GM21737 (cell line): ENCODE results near the gene IPP.
"Not testable (repeated sequence)": the region's sequence is repeated elsewhere in the genome, so short reads cannot be mapped to it uniquely, and the experiment has no call there.

Experiments used
- ATAC-seq: cut with Tn5 transposase; IDR thresholded peaks from one replicate; pipeline ENCODE4 v1.9.1; 2021; ENCODE audit warnings: mild to moderate bottlenecking, moderate library complexity; ENCODE audit not compliant: unreplicated experiment

IPP gene

DNA sequence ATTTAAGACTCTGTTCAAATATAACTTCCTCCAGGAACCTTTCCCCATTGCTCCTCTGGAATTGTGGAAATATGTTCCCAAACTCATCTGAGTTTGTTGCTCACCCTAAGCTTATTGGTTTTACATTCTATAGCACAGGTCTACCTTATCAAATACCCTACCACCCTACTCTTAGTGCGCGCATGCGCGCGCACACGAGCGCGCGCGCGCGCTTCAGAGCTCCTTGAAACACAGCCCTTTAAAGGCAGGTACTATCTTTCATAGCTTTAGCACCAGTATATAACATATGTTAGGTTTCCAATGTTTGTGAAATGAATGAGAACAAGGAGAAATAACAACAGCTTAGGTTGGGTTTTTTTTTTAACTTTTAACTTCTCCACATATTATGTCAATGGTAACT lies 3.5 kb downstream of the IPP start:
- no peak for ATAC-seq

DNA sequence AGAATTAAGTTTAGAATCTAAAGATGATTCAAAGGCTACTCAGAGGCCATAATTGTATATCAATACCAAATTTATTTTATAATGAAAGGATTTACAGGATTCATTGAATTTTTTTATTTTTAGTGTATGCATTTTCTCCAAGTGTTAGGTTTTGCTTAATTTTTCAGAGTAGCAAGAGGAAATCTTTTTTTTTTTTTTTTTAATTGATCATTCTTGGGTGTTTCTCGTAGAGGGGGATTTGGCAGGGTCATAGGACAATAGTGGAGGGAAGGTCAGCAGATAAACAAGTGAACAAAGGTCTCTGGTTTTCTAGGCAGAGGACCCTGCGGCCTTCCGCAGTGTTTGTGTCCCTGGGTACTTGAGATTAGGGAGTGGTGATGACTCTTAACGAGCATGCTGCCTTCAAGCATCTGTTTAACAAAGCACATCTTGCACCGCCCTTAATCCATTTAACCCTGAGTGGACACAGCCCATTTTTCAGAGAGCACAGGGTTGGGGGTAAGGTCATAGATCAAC lies 10.8 kb downstream of the IPP start:
- not testable (repeated sequence) for ATAC-seq

DNA sequence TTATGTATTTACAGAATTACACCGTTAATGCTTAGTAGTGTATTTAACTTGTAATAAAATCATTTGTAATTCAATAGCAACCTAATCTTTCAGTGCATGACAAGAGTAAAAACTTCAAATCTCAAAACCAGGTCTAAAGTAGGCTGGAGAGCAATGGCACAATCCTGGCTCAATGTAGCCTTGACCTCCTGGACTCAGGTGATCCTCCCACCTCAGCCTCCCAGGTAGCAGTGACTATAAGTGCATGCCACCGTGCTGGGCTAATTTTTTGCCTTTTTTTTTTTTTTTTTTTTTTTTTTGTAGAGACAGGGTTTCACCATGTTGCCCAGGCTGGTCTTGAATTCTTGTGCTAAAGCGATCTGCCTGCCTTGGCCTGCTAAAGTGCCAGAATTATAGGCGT lies 11.3 kb downstream of the IPP start:
- ATAC-seq: no peak

DNA sequence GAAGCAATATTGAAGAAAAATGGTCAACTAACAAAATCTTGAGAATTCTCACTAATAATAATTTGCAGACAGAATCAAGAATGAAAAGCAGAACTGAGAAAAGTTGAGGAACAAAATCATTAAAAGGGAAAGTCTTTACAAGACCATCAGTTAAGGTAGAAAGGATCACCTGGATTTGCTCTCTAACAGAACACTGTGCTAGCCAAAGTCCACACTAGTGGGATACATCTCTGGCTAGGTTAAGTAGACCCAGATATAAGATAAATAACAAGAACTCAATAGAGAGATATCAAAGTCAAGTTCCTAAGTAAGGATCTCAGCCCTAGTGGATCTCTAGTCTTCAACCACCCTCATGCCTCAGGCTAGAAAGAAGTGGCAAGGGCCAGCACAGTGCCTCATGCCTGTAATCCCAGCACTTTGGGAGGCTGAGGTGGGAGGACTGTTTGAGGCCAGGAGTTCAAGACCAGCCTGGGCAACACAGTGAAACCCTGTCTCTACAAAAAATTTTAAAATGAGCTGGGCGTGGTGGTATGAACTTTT lies 19.6 kb downstream of the IPP start:
- no peak for ATAC-seq

DNA sequence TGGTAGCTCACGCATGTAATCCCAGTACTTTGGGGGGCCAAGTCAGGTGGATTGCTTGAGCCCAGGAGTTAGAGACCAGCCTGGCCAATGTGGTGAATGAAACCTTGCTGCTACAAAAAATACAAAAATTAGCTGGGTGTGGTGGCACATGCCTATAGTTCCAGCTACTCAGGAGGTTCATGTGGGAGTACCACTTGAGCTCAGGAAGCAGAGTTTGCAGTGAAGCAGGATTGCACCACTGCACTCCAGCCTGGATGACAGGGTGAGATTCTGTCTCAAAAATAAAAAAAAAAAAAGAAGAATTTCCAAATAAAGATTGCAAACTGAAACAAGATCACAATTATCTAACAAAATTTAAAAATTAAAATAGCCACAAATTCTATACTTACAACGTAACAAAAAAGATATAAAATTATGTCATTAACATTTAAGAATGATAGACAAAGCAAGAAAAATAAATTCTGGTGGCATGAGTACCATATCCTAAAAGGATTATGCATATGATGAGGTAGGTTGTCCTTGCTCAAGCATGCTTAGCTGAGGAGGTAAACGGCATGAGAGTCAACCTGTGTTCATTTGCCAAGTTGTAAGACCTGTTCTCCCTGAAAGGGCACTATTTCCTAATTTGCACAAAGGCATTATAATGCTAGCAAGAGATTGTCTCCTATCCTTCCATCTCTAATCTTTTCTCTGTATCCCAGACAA lies 20.2 kb downstream of the IPP start:
- ATAC-seq: no peak

DNA sequence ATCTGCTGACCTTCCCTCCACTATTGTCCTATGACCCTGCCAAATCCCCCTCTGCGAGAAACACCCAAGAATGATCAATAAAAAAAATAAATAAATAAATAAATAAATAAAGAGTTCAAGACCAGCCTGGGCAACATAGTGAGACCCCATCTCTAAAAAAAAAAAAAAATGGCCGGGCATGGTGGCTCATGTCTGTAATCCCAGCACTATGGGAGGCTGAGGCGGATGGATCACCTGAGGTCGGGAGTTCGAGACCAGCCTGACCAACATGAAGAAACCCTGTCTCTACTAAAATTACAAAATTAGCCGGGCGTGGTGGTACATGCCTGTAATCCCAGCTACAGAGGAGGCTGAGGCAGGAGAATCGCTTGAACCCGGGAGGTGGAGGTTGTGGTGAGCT lies 24.4 kb downstream of the IPP start:
- not testable (repeated sequence) for ATAC-seq

DNA sequence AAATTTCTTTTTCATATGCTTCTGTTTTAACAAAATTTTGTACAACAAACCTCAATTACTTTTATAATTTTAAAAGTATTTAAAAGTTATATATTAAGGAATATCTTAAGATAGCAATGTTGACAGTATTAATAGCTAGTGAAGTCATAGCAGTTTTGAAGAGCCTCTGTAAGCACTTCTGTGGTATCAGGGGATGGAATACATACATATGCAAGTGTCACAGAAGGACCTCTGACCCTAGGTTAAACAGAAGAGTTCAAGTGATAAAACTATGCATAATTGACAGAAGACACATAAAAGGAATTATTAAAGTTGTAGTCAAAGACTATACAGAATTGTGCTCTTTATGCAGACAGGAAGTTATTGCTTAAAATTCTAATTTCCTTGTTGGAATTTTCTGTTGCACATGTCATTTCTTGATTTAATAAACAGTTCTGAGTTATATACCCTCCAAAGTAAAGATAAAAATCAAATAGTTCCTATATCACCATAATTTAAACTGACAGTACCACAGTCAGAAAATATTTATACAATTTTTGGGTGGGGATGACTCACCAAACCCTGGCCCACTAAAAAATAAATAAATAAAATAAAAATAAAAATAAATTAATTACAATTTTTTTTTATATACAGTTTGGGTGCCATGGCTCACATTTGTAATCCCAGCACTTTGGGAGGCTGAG lies 27.1 kb downstream of the IPP start:
- no peak for ATAC-seq

DNA sequence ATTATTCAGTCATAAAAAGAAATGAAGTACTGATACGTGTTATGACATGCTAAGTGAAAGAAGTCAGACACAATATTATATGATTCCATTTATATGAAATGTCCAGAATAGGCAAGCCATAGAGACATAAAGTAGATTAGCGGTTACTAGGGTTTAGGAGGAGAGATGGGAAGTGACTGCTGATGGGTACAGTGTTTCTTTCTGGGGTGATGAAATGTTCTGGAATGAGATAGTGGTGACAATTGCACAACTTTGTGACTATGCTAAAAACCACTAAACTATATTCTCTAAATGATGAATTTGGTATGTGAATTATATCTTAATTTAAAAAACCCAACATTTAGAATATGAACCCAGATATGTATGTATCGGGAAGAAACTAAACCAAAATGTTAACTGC lies 27.6 kb downstream of the IPP start:
- no peak for ATAC-seq

DNA sequence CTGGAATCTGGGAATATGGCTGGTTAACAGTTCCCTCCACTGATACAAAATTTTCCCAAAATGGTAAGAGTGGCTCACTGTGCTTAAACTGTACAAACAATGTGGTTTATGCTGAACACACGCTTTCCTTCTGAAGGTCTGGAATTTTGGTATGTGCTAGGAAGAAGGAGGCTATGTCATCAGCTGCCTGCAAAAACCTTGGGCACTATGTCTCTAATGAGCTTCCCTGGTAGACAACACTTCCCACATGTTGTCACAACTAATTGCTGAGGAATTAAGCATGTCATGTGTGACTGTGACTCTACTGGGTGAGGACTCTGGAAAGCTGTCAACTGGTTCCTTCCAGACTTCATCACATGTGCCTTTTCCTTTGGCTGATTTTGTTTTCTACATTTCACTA lies 29.2 kb downstream of the IPP start:
- ATAC-seq: no peak

DNA sequence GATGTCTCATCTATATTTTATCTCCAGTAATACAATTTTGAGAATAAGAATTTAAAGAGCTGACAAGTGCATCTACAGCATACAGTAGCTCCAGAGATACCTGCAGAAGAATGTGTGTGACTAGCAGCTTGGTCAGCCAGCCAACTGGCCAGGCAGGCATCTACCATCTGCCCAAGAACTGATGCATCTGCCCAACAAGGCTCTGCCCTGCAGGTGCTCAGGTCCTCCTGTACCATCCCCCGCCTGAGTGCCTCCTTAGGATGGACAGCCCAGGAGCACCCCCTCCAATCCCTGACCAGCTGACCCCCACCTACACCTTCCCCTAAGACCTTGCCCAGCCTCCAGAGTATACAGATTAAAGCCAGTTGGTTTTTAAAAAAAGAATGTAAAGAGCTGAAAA lies 32.2 kb downstream of the IPP start:
- no peak for ATAC-seq

DNA sequence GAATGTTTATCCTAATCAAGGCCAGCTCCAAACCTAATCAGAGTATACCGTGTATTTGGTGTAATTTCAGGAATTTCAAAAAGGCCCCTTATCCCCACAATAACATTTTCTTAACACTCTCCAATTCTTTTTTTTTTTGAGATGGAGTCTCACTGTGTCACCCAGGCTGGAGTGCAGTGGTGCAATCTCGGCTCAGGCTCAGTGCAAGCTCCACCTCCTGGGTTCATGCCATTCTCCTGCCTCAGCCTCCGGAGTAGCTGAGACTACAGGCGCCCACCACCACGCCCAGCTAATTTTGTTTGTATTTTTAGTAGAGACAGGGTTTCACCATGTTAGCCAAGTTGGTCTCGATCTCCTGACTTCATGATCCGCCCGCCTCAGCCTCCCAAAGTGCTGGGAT lies 33.1 kb downstream of the IPP start:
- ATAC-seq: not testable (repeated sequence)

DNA sequence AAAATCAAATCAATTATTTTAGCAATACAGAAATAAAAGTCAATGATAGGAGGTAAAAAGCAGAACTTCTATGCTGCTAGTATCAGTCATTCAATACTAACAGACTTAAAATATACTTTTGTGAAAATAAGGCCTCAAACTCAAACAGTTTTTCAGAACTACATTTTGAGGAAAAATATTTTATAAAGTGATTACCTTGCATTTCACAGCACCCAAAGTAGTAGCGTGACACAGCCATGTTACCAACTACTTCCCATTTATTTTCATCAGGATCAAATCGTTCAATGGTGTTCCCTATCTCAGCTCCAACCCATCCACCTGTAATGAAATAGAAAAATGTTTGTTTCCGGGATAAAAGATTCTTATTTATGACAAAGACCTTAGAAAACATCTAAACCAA lies 33.8 kb downstream of the IPP start:
- ATAC-seq: no peak

DNA sequence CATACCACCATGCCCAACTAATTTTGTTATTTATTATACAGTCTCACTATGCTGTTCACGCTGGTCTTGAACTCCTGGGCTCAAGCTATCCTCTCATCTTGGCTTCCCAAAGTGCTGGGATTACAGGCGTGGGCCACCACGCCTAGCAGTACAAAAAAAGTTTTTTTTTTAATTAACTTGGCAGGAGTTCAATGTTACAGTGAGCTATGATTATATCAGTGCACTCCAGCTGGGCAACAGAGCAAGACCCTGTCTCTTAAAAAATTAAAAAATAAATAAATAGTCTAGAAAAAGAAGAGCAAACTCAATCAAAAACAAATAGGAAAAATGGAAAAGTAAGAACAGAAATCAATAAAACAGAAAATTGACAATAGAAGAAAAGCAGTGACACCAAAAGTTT lies 36.7 kb downstream of the IPP start:
- ATAC-seq: no peak

DNA sequence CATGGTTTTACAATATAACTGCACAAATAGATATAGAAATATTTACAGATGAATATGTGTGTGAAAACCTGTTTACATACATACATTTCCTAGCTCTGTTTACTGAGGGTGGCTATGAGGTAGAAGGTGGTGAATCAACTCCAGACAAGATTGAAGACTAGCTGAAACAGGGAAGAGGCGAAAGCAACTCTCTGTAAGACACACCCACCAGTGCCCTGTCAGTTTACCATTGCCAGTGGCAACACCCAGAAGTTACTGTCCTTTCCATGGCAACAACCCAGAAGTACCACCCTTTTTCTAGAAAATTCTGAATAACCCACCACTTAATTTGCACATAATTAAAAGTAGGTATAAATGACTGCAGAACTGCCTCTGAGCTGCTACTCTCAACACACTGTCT lies 45.8 kb downstream of the IPP start:
- ATAC-seq: no peak

DNA sequence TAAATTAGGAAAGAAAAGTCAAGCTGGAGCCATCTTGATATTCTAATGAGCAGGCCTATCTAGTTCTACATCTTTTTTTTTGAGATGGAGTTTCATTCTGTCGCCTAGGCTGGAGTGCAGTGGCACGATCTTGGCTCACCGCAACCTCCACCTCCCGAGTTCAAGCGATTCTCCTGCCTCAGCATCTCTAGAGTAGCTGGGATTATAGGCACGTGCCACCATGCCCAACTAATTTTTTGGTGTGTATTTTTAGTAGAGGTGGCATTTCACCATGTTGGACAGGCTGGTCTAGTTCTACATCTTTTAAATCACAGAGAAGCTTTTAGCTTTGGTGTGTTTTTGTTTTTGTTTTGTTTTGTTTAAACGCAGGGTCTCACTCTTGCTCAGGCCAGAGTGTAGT lies 55.6 kb downstream of the IPP start:
- no peak for ATAC-seq

DNA sequence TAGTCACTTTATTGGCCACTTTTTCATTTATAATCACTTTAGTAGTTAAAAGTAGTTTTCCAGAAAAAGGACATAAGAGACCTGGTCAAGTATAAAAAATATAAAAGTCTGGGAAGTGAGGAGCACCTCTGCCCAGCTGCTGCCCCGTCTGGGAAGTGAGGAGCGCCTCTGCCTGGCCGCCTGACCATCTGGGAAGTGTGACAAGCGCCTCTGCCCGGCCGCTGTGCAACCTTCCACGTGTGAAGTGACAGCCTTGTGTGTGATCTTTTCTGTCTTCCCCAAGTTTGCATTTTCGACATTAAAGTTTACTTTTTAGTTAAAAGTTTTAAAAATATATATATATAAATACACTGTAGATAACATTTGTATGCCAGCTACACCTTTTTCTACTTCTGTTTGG lies 56.6 kb downstream of the IPP start:
- not testable (repeated sequence) for ATAC-seq

DNA sequence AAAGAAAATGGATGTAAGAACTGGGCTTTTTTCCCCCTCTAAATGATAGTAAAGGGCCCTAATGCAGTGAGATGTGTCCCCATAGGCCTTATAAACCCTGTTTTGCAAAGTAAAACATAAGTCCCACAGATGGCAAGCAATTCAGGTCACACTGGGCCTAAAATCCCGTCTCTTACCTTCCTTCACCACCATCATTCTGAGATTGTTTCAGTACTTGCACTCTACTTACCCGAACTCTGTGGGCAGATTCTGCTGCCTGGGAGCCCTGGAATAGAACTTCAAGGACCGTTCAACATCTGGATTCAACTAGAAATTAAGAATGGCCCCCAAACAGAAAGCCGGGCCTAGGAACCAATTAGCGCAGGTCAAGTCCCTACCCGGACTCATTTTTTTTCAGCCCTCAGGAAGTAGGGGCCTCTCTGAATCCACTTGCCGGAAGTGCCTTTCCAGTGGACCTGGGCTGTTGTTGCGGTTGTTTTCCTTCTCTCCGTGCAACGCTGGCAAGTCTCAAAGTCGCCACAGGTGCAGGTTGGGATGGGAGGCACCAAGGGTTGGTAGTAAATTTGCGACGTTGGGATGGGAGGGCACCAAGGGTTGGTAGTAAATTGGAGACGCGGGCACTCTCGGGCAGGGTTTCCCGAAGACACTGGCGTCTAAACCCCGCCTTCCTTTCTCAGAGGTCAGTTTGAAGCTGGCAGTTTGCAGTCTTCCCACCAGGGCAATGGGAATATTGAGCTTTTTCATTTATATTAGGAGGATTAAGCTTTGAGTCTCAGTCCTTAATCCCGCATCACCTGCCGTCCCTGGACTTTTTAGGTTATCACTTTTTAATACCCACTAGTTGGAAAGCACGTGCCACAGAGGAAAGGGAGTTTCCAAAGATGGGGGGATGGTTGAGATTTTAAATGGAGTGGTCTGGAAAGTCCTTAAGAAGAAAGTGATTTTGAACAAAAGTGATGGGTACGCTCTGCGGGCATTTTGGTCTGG lies 62.4 kb downstream of the IPP start, which contains the start of gene TMEM69:
TSS of gene TMEM69 (plus strand) at position 428 of the 987 bp plus-strand sequence. CDS start 2,888 bp downstream, outside the sequence.
- no peak for ATAC-seq

DNA sequence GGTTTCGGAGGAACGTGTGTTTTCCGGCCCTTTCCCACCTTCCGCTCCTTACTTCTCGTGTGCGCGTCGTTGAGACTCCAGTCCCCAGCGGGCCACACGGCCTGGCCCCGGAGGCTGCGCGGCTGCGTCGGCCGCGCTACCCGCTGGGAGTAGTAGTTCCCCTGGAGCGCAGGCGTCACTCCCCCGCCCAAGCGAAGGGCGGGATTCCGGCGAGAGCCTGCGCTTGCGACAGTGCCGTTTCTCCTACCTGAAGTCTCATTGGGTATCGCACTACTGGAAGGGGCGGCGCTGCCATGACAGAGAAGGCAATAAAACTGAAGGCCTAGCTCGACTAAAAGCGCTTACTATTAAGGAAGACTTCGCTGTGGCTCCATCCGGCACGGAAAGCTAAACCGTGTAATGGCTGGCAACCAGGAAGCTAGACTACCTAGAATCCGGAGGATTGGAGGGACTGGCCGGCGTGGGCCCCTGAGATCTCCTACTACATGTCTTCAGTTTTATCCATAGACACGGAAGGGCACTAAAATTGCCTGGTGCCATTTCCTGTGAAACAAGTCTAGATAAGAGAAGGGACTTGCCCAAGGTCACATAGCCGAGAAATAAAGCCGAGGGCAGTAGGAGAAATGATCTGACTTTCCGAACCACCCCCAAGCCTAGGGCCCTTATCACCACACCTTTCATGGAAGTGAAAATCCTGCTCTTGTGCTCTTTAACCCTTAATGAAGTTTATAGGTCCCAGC lies 63.3 kb downstream of the IPP start:
- ATAC-seq: peak; percentile 85

DNA sequence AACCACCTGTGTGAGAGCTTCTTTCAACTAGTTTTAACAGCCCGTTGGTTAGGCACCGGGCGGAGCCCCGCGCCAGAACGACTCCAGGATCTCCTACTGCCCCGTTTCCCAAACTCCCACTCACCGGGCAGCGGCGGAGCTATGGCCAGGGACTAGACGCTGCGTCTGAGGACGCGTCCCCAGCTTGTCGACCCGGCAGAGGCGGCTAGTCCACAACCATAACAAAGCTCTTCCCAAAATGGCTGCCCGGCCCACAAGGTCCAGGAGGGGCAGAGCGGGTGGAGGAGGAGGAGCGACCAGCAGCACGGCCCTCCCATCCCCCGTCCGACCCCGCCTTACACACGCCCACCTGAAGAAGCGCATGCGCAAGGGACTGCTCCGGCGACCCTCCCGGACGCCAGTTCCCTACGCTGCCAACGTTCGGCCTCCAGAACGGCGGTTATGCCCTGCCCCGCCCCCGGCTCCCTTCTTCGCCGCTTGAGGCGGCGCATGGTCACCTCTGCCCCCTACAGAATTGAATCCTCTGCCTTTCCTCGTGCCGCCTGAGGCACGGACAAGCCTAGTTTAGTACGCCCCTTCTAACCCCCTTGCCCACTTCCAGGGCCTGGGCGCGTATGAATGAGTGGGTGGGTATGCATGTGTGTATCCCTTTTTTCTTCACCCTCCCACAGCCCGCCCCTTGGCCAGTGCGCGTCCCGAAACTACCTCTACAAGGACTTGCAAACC lies 64.0 kb downstream of the IPP start, which contains the start of gene GPBP1L1:
TSS of gene GPBP1L1 (minus strand) at position 246 of the 726 bp plus-strand sequence. CDS start 27,446 bp downstream, outside the sequence.
- peak; percentile 56 for ATAC-seq

DNA sequence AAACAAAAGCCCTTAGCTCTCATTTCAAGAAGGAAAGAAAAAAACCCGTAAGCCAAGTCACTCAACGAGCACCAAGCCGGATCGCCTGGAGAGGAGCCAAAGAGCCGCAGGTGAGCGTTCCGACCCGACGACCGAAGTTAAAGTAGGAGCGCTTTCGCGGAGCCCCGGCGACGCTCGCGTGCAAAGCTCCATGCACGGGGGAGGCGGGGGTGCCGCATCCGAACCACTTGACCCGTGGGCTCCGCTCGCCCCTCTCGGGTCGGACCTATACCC lies 64.5 kb downstream of the IPP start:
- peak; percentile 9 for ATAC-seq
